K562 (cell line): ENCODE results near the gene INPP5D. TPM values are rescaled to one million over a fixed set of nuclear protein-coding genes. Genes with fewer than 3 reads are reported as not detected.
"Not testable (repeated sequence)": the region's sequence is repeated elsewhere in the genome, so short reads cannot be mapped to it uniquely, and the experiment has no call there.

Experiments
- ATAC-seq: fragments of 200-7000 bp; cut with Tn5 transposase; 3 replicates; pipeline ENCODE4 v1.9.1; 2020; ENCODE audit warnings: moderate library complexity
- BruUV-seq: library from RNA; stranded (reverse); fragments of 400-500 nt; replicated peaks from 2 replicates; lab custom pipeline; 2021; lab: Mats Ljungman, UMichigan
- CTCF ChIA-PET: fragments of 300-600 bp; formaldehyde crosslinking; extraction: SDS; loops from one replicate; lab custom pipeline; 2021; ENCODE audit warnings: low intra/inter-chr PET ratio; lab: Yijun Ruan, JAX
- POLR2A ChIA-PET: fragments of 300-600, 350-650 bp; sonication (Branson Sonifier 250); formaldehyde crosslinking; extraction: SDS; loops from one replicate; lab custom pipeline; 2021; ENCODE audit warnings: antibody characterized with exemption, inconsistent platforms; lab: Yijun Ruan, JAX
- DNase-seq, 4 experiments: peaks; one replicate each; pipeline versions ENCODE4 v3.0.0 to v3.0.0-alpha.2; 2011 to 2018; ENCODE audit warnings: low spot score in 3 of 4, mixed read lengths in 3 of 4; ENCODE audit errors: extremely low read depth in 1 of 4
- FAIRE-seq: peaks from 2 replicates; lab custom pipeline; 2011; peaks lifted over from hg19 to GRCh38; lab: Jason Lieb, UNC
- H2AFZ ChIP-seq: 2 replicates; pipeline ENCODE4 v1.6.0; 2011; ENCODE audit warnings: low read depth, low read length, control low read depth, inconsistent platforms
- H3K27ac ChIP-seq: fragments of 200-600 bp; 3 replicates; pipeline ENCODE4 v1.8.0; 2011; ENCODE audit warnings: low read depth, mild to moderate bottlenecking, control low read depth, inconsistent platforms, low read length, moderate library complexity, mixed read lengths; ENCODE audit errors: extremely low read depth
- H3K27me3 ChIP-seq, 2 experiments: fragments of 300-600 bp in 1 of 2; 2 replicates in 1 of 2; 3 replicates in 1 of 2; pipeline versions ENCODE4 v1.6.0 to v1.8.0; 2011; ENCODE audit warnings: inconsistent platforms in 2 of 2, low read length in 2 of 2, mild to moderate bottlenecking in 1 of 2, mixed read lengths in 1 of 2, moderate library complexity in 1 of 2; ENCODE audit not compliant: control insufficient read depth in 2 of 2, insufficient read depth in 2 of 2
- H3K36me3 ChIP-seq: fragments of 300-600 bp; 3 replicates; pipeline ENCODE4 v1.8.0; 2011; ENCODE audit warnings: mild to moderate bottlenecking, low read length, inconsistent platforms; ENCODE audit not compliant: control insufficient read depth, insufficient read depth
- H3K4me1 ChIP-seq, 2 experiments: fragments of 200-600 bp in 1 of 2; replicated peaks in 1 of 2; 2 replicates in 1 of 2; 3 replicates in 1 of 2; pipeline versions ENCODE4 v1.5.1 to v1.8.0; 2011; ENCODE audit warnings: inconsistent platforms in 2 of 2, low read length in 2 of 2, mild to moderate bottlenecking in 1 of 2, mixed read lengths in 1 of 2, moderate library complexity in 1 of 2; ENCODE audit not compliant: control insufficient read depth in 2 of 2, insufficient read depth in 2 of 2
- H3K4me2 ChIP-seq: 2 replicates; pipeline ENCODE4 v1.6.1; 2011; ENCODE audit warnings: low read length, control low read depth, inconsistent platforms, mixed read lengths; ENCODE audit not compliant: insufficient read depth
- H3K4me3 ChIP-seq: fragments of 200-600 bp; sonication (generic), shearing (Covaris generic); 2 replicates; pipeline ENCODE4 v1.5.1; 2016; ENCODE audit warnings: control low read depth, inconsistent platforms
- H3K79me2 ChIP-seq: fragments of 200-600 bp; 3 replicates; pipeline ENCODE4 v1.8.0; 2011; ENCODE audit warnings: low read length, inconsistent platforms; ENCODE audit not compliant: control insufficient read depth, insufficient read depth
- H3K9ac ChIP-seq, 2 experiments: 2 replicates each; pipeline versions ENCODE4 v1.6.0 to v1.6.1; 2011; ENCODE audit warnings: low read depth in 2 of 2, low read length in 2 of 2, control low read depth in 1 of 2, inconsistent platforms in 1 of 2, mild to moderate bottlenecking in 1 of 2, mixed read lengths in 1 of 2; ENCODE audit not compliant: insufficient read depth in 1 of 2
- H3K9me1 ChIP-seq: one replicate; pipeline ENCODE4 v1.6.0; 2011; ENCODE audit warnings: inconsistent platforms, mild to moderate bottlenecking, low read length, moderate library complexity; ENCODE audit not compliant: control insufficient read depth, insufficient read depth
- H3K9me3 ChIP-seq: replicated peaks from 2 replicates; pipeline ENCODE4 v1.5.1; 2011; ENCODE audit warnings: low read depth, low read length, inconsistent platforms; ENCODE audit not compliant: control insufficient read depth, insufficient read depth
- H4K20me1 ChIP-seq: replicated peaks from 2 replicates; pipeline ENCODE4 v1.6.1; 2011; ENCODE audit warnings: low read length, inconsistent platforms, mixed read lengths; ENCODE audit not compliant: control insufficient read depth, insufficient read depth
- RBM17 ChIP-seq: fragments of 200-400 bp; formaldehyde crosslinking; IDR thresholded peaks from 2 replicates; pipeline ENCODE4 v1.6.1; 2017; ENCODE audit warnings: low read depth, mild to moderate bottlenecking, low read length, borderline replicate concordance
- WGBS: fragments of 100-300 bp; shearing (Covaris generic); methylation state at CpG from one replicate; pipeline ENCODE4 v1.1.6; 2016; ENCODE audit warnings: low coverage, mixed read lengths; ENCODE audit not compliant: insufficient coverage; ENCODE audit errors: missing lambda C conversion rate; 5-methylcytosine and 5-hydroxymethylcytosine counted together
- in situ Hi-C: fragments of 300-500 bp; cut with MboI; formaldehyde crosslinking; loops from 4 replicates; pipeline ENCODE4 v1.15.0; 2018; ENCODE audit warnings: inconsistent platforms, mixed read lengths
- intact Hi-C: fragments of 100-400 bp; cut with micrococcal nuclease; formaldehyde crosslinking; loops from 2 replicates; pipeline ENCODE4 v1.14.2; 2022
- polyA plus RNA-seq, 8 experiments: library from polyadenylated mRNA; depleted of rRNA in 4 of 8; stranded (reverse) in 5 of 8; unstranded in 3 of 8; fragments of >200 nt; fragmentation: Nextera tagmentation in 2 of 8; fragmentation: Illumina TruSeq in 1 of 8; extraction: Ambion mirVana in 2 of 8; extraction: Trizol in 1 of 8; gene quantifications; 2 replicates each; pipeline versions ENCODE4 v1.2.1 to v1.2.3, GENCODE V29; 2011 to 2014; ENCODE audit warnings: inconsistent platforms in 1 of 8, missing spikeins in 1 of 8
- total RNA-seq, 7 experiments: library from RNA; depleted of rRNA in 6 of 7; stranded (reverse); fragments of >200 nt in 6 of 7; fragmentation: Illumina TruSeq in 2 of 7; extraction: Trizol in 2 of 7; gene quantifications; 2 replicates each; pipeline versions ENCODE4 v1.2.1 to v1.2.3, GENCODE V29; 2011 to 2021; ENCODE audit warnings: low replicate concordance in 1 of 7

INPP5D gene
- total and polyA plus RNA-seq, 9 of the 15 experiments (the other 6 are each of a cell fraction or from before 2014, with no cell fraction given), result 0.55 to 6.2 (median 2.2) TPM

GRCh38 chr2:233156001-233156400 lies 95.9 kb downstream of the INPP5D start:
- Histone ChIP-seq H3K9me1 (no peaks in the 10 kb centered on the region), H3K9ac (no peak overlapping the region), H4K20me1 (no peaks in the 10 kb centered on the region), H2AFZ (no peak overlapping the region), H3K79me2 (no peaks in the 10 kb centered on the region), H3K4me2 (no peak overlapping the region), H3K36me3 (no peaks in the 10 kb centered on the region), H3K27me3 (no peaks in the 10 kb centered on the region), H3K4me3 (no peak overlapping the region), H3K4me1 (no peaks in the 10 kb centered on the region; a peak in 1 of 5 replicates), H3K27ac (no peak overlapping the region), H3K9me3 (no peaks in the 10 kb centered on the region)
- DNase-seq (no peak), FAIRE-seq (no peak), ATAC-seq (no peak)
- CTCF ChIA-PET, result no interaction called here
- intact Hi-C loops, result no loop called here
- BruUV-seq, result no TSS peak
- WGBS, result no CpG with 5 or more reads among the region's 4 CpGs
- POLR2A ChIA-PET, result interaction anchor here (0.6 kb wide), 1 partner anchor 692 kb away, joined by 3 read pairs; no protein-coding TSS in a partner anchor
- in situ Hi-C loops, result no loop called here
- TF ChIP-seq RBM17, result no peak

- H3K4me1 ChIP-seq, H3K27me3 ChIP-seq, H3K36me3 ChIP-seq, H3K79me2 ChIP-seq, ATAC-seq, H3K4me3 ChIP-seq, intact Hi-C loops, H2AFZ ChIP-seq, DNase-seq, H3K4me2 ChIP-seq, H4K20me1 ChIP-seq, H3K9me3 ChIP-seq, in situ Hi-C loops, FAIRE-seq, H3K9ac ChIP-seq, H3K27ac ChIP-seq, CTCF ChIA-PET, BruUV-seq, H3K9me1 ChIP-seq: not testable (repeated sequence)
- POLR2A ChIA-PET, result interaction anchor here (0.6 kb wide), 1 partner anchor 692 kb away, joined by 3 read pairs; no protein-coding TSS in a partner anchor
- 78% methylated on average over 5 of the region's 5 CpGs for WGBS
Measured at GRCh38 chr2:233156461-233156860, 96.3 kb downstream of the INPP5D start.
